Measurements from ENCODE around the gene SEMA3D.

DNA sequence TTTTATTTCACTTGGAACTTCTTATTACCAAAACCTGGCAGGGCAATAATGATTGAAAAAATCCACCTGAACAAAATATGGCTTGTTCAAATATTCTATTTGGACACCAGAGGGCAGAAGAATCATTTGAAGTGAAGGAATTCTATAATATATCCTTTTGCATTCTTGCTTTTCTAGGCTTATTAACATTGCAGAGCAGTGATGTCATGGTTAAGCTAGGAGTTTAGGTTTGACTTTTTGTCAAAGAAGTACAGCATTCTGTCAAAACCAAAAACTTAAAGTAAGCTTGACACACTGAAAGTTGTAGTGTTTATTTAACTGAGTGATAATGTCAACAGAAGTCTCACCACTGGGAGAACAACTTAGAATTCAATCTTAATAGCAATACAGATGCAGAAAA is 156.0 kb downstream of the SEMA3D start:
- TF ChIP-seq, protein P1, sequence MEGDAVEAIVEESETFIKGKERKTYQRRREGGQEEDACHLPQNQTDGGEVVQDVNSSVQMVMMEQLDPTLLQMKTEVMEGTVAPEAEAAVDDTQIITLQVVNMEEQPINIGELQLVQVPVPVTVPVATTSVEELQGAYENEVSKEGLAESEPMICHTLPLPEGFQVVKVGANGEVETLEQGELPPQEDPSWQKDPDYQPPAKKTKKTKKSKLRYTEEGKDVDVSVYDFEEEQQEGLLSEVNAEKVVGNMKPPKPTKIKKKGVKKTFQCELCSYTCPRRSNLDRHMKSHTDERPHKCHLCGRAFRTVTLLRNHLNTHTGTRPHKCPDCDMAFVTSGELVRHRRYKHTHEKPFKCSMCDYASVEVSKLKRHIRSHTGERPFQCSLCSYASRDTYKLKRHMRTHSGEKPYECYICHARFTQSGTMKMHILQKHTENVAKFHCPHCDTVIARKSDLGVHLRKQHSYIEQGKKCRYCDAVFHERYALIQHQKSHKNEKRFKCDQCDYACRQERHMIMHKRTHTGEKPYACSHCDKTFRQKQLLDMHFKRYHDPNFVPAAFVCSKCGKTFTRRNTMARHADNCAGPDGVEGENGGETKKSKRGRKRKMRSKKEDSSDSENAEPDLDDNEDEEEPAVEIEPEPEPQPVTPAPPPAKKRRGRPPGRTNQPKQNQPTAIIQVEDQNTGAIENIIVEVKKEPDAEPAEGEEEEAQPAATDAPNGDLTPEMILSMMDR (IDR thresholded peaks at IDR 0.05; ENCODE audit: poor library complexity, severe bottlenecking) = peak; percentile 79
- TF ChIP-seq EZH2 (IDR thresholded peaks at IDR 0.05; ENCODE audit: borderline replicate concordance, insufficient read depth, low read length, poor library complexity, severe bottlenecking) (no peak), EP300 (conservative IDR thresholded peaks at IDR 0.05; ENCODE audit: poor library complexity, severe bottlenecking) (no peak), POLR2AphosphoS5 (IDR thresholded peaks at IDR 0.05) (no peak), RAD21 (conservative IDR thresholded peaks at IDR 0.05) (peak; percentile 82), TAF1 (IDR thresholded peaks at IDR 0.05; ENCODE audit: low read depth) (no peak)
- TF ChIP-seq, protein P2, sequence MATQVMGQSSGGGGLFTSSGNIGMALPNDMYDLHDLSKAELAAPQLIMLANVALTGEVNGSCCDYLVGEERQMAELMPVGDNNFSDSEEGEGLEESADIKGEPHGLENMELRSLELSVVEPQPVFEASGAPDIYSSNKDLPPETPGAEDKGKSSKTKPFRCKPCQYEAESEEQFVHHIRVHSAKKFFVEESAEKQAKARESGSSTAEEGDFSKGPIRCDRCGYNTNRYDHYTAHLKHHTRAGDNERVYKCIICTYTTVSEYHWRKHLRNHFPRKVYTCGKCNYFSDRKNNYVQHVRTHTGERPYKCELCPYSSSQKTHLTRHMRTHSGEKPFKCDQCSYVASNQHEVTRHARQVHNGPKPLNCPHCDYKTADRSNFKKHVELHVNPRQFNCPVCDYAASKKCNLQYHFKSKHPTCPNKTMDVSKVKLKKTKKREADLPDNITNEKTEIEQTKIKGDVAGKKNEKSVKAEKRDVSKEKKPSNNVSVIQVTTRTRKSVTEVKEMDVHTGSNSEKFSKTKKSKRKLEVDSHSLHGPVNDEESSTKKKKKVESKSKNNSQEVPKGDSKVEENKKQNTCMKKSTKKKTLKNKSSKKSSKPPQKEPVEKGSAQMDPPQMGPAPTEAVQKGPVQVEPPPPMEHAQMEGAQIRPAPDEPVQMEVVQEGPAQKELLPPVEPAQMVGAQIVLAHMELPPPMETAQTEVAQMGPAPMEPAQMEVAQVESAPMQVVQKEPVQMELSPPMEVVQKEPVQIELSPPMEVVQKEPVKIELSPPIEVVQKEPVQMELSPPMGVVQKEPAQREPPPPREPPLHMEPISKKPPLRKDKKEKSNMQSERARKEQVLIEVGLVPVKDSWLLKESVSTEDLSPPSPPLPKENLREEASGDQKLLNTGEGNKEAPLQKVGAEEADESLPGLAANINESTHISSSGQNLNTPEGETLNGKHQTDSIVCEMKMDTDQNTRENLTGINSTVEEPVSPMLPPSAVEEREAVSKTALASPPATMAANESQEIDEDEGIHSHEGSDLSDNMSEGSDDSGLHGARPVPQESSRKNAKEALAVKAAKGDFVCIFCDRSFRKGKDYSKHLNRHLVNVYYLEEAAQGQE (IDR thresholded peaks at IDR 0.05; ENCODE audit: borderline replicate concordance) = no peak

Measured in neural cell (in vitro differentiated cells).